ENCODE data around the gene PLEKHA5.
"Not testable (repeated sequence)": the region's sequence is repeated elsewhere in the genome, so short reads cannot be mapped to it uniquely, and the experiment has no call there.

Gene PLEKHA5, protein sequence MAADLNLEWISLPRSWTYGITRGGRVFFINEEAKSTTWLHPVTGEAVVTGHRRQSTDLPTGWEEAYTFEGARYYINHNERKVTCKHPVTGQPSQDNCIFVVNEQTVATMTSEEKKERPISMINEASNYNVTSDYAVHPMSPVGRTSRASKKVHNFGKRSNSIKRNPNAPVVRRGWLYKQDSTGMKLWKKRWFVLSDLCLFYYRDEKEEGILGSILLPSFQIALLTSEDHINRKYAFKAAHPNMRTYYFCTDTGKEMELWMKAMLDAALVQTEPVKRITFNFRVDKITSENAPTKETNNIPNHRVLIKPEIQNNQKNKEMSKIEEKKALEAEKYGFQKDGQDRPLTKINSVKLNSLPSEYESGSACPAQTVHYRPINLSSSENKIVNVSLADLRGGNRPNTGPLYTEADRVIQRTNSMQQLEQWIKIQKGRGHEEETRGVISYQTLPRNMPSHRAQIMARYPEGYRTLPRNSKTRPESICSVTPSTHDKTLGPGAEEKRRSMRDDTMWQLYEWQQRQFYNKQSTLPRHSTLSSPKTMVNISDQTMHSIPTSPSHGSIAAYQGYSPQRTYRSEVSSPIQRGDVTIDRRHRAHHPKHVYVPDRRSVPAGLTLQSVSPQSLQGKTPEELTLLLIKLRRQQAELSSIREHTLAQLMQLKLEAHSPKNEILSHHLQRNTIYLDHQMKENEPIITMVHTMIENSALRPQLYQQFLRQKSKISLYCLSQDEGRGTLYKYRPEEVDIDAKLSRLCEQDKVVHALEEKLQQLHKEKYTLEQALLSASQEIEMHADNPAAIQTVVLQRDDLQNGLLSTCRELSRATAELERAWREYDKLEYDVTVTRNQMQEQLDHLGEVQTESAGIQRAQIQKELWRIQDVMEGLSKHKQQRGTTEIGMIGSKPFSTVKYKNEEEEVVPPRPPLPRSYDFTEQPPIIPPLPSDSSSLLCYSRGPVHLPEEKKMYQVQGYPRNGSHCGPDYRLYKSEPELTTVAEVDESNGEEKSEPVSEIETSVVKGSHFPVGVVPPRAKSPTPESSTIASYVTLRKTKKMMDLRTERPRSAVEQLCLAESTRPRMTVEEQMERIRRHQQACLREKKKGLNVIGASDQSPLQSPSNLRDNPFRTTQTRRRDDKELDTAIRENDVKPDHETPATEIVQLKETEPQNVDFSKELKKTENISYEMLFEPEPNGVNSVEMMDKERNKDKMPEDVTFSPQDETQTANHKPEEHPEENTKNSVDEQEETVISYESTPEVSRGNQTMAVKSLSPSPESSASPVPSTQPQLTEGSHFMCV

DNA sequence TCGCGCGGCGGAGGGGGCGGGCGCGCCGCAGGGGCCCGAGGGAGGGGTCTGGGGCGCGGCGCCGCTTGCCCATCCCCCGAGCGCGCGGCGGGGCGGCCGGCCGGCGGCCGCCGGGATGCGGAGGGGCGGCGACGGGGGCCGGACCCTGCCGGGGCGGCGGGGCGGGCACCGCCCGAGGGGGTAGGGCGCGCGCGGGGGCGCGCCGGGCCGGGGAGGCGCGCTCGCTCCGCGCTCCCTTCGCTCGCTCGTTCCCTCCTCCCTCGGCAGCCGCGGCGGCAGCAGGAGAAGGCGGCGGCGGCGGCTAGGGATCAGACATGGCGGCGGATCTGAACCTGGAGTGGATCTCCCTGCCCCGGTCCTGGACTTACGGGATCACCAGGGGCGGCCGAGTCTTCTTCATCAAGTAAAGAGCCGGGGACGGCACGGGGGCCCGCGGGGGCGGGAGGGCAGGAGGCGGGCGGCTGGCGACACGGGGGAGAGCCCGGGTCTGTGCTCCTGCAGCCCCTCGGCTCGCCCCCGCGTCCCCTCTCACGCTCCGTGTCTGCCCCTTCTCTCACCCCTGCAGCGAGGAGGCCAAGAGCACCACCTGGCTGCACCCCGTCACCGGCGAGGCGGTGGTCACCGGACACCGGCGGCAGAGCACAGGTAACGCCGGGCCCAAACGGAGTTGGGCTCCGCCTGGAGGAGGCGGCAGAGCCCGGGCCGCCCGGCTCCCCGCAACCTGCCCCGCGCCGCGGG is at the start of gene PLEKHA5:
PLEKHA5 (plus strand) TSS at position 248 of the 738 bp plus-strand sequence; CDS start at position 315, 67 bp downstream.
- DNase-seq: no peak

DNA sequence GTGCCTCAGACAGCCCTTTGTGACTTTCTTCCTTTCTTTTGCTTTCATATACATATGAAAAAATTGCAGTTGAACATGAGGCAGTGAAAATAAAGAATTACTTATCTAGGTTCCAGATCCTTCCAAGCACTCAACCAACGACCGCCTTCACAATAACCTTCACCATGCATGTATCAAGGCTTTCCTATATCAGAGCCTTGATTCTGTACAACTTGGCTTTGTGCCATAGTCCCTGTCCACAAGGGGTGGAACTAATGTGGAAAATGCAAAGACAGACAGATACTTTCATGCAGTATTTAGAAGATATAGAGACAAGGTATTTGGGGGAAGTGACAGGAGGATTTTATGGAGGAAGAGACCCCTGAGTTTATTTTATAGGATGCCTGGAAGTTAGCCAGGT is 48.6 kb upstream of the PLEKHA5 start:
- no peak for DNase-seq

DNA sequence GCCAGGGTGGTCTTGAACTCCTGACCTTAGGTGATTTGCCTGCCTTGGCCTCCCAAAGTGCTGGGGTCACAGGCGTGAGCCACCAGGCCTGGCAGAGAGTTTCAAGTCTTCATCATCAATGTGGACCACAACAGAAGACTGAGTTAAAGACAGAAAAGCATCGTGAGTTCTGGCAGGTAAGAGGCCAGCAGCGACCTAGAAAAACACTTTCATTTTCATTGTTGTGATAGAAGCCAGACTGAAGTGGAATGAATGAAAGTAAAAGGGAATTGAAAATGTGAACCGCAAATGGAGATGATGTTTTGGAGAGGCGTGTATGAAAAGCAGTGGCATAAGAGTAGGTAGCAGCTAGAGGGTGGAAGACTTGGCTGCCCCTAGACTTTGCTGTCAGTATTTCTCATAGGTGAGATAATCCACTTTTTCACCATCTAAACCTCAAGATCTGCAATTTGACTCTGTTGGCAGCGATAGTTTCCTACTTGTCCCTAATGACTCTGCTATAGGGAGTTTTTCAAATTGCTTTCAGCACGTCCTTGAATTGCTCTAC is 47.1 kb upstream of the PLEKHA5 start:
- no peak for DNase-seq

DNA sequence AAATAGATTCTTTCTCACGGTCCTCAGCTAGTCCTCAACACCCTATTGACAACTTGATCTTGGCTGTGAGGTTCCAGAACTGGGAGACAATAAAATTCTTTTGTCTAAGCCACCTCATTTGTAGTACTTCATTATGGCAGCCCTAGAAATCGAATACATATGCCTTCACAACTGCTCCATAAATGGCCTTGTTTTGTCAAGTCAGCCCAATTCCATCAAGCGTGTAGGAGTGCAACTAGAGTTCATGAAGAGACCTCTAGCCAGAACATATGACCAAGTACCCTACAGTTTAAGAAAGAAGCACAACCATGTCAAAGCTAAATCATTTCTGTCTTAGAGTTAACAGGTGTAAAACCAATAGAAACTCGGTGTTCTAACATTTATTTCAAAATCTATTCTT is 45.0 kb upstream of the PLEKHA5 start:
- no peak for DNase-seq

DNA sequence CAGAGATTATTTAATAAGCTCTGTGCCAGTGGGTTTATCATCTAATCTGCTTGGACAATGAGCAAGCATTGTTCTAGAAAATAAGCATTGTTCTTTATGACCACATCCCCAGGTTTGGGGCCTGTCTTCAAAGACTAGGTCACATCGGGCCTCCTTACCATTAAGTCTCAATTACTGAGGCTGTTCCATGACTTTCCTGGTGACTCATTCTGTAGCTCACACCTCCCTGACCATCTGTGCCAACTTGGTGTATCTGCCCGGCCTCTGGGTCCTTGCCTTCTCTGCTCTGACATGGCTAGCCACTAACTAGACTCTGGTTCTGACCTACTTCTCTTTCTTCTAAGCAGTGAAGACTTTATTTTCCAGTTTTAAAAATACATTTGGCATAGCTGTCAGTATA is 44.4 kb upstream of the PLEKHA5 start:
- no peak for DNase-seq

DNA sequence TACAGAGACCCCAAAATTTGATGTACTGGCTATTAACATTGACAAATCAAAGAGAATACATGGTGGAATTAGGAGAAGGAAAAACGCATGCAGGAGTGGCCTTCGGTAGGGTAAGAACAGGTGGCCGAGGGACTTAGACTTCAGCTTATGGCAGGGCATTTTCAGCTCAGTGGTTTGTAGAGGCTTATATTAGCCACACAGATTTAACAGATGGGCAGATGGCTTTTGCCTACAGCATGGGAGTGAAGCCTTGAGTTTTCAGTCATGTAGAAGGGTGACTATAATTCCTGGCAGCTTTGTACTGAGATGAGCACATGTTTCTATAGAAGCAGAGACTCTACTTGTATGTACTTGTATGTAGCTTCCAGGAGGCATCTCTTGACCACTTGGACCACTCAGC is 40.9 kb upstream of the PLEKHA5 start:
- no peak for DNase-seq

DNA sequence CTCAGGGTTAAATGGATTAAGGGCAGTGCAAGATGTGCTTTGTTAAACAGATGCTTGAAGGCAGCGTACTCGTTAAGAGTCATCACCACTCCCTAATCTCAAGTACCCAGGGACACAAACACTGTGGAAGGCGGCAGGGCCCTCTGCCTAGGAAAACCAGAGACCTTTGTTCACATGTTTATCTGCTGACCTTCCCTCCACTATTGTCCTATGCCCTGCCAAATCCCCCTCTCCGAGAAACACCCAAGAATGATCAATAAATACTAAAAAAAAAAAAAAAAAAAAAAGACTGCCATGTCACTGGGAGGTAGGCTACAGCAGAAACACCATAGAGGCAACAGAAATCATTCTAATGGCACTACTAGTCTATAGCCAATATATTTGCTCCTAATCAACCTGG is 37.1 kb upstream of the PLEKHA5 start:
- not testable (repeated sequence) for DNase-seq

DNA sequence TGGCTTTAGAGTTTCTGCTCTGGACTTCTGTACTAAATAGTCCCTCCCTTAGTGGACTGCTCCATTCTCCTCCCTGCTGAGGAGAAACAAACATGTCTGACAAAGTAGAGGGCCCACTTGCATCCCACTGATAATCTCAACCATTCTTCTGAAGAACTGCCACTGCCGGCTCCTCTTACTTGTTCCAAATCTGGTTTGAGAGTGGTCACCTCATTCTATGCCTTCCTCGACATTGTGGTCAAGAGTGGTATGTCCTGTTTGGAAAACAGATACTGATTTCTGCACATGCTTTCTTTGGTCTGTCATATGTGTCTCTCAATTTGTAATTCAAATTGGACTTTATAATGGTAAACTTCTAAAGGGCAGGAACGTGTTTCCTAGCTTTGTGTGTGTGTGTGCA is 36.3 kb upstream of the PLEKHA5 start:
- no peak for DNase-seq

DNA sequence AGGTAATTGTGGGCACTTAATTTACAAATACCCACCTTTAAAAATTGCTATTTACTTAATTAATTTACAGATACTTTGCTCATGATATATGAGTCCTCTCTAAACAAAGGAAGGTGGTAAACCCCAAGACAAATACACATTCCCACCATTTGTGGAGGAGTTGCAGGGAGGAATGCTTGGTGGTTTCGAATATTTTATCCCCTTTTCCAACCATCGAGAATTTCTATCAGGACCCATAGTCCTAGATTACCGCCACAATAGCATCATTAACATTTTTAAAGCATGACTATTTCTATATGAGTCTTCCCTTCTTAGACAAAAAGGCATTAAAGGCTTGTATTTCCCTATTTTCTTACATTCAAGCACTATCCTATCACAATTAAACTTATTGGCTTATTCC is 34.2 kb upstream of the PLEKHA5 start:
- no peak for DNase-seq

DNA sequence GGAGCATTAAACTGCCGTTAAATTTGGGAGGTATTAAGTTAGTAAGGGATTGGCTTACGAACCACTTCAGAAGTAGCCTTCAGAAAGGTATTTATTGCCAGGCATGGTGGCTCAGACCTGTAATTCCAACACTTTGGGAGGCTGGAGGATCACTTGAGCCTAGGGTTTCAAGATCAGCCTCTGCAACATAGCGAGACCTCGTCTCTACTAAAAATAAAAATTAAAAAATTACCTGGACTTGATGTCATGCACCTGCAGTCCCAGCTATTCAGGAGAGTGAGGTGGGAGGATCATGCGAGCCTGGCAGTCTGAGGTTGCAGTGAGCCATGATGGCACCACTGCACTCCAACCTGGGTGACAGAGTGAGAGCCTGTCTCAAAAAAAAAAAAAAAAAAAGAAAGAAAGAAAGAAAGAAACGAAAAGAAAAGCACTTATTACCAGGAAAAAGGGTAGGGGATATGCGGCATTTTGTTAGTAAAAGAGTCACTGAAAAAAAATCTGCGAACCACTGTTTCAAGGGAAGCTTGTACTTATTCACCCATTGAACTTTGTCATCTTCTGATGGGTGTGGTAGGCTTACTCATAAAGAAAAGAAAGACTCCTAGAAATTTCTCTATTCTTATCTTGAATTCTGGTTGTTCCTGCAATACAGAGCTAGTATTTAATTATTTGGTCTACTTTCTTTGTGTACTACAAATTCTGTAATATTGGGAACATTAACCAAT is 33.6 kb upstream of the PLEKHA5 start:
- no peak for DNase-seq

DNA sequence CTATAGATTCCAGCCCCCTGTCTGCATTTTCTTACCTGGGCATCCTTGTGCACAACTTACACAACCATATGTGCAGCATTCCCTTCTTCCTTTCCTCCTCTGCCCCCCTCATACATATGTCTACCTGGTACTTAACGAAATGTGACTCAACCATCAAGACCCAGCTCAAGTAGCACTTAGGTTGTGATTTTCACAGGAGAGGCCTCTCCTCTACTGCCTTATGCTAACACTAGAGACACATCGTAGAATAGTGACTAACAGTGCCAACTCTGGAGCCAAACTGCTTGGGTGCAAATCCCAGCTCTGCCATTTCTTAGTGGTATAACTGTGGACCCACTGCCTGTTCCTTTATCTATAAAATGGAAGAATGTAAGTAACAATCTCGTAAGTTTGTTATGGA is 24.1 kb upstream of the PLEKHA5 start:
- no peak for DNase-seq

DNA sequence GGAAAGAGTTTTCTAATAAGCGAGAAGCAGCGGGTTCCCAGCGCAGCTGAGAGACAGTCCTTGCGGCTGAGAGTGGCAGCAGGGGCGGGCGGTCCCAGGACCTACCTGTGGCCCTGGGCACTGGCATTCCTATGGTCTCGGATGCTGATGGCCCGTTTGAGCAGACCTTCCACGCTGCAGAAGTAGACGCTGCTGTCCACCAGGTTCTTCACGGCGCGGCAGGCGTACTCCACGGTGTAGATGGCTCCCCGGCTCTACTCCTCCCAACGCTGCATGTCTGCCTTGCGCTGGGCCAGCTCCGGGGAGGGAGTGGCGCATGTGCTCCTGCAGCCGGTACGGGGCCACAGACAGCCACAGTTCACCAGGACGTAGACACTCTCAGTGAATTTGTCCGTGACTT is 21.8 kb upstream of the PLEKHA5 start:
- DNase-seq: no peak

DNA sequence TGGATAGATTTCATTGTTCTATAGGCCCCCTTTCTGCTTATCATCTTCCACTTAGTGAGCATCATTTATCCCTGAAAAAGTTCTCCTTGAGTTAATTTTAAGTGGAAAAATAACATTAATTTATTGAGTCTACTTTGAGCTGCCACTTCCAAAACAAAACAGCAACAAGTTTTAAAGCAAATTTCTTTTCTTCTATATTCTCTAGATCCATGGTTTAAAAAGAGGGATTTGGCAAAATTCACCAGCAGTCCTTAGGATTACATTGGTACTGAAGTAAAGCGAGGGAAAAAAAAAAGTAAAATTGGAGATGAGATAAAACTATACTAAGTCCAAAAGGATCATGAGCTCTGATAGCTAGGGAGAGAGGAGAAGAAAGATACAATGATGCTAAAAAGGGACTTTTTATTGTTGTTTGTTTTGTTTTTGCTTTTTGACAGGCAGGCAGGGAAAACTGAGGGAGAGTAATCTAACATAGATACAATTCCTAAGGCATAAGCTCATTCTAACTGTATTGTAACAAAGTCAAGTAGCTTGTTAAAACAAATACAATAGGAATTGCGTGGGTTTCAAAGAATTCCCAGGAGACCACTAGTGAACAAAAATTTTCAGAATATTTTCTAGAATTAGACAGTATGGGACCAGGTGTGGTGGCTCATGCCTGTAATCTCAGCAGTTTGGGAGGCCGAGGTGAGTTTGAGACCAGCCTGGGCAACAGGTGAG is 19.2 kb upstream of the PLEKHA5 start:
- no peak for DNase-seq

DNA sequence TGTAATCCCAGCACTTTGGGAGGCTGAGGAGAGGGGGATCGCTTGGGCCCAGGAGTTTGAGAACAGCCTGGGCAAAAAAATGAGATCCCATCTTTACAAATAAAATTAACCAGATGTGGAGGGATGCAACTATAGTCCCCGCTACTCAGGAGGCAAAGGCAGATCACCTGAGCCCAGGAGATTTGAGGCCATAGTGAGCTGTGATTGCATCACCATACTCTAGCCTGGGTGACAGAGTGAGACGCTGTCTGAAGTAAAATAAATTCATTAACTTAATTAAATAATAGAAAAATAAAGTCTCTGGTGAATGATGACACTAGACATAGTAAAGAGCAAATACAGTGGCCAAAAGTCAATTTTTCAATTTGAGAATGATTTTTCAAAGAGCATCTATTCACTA is 16.1 kb upstream of the PLEKHA5 start:
- DNase-seq: no peak

DNA sequence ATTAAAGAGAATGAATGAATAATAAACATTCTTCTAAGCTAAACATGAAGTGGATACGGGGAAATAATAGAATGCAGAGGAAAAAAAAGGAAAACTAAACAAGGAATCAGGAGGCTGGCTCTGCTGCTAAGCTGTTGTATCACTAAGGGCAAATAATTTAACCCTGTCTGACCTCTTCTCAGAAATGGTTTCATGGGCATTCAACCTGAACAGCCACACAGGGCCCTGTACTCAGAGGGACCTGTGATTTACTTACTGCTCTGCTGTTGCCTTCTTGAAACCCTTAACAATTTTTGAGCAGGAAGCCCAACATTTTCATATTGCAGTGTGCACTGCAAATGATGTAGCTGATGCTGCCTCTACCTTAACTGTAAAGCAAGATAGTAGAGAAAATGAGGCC is 14.2 kb upstream of the PLEKHA5 start:
- no peak for DNase-seq

DNA sequence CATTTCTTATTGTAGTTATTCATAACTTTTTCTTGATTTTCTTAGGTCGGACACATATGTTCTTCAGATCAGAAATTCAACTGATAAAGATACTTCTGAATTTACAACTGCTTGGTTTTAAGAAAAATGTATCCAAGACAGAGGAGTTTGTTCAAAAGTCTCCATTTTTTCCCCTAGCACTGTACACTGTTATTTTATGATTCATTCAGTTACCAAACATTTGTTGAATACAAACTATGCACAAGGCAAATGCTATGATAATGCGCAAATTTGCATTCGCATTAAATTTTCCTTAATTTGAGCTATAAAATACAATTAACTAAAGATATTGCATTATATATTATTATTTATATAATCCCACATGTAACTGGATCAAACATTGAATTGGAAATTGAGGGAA is 10.1 kb upstream of the PLEKHA5 start:
- DNase-seq: no peak

DNA sequence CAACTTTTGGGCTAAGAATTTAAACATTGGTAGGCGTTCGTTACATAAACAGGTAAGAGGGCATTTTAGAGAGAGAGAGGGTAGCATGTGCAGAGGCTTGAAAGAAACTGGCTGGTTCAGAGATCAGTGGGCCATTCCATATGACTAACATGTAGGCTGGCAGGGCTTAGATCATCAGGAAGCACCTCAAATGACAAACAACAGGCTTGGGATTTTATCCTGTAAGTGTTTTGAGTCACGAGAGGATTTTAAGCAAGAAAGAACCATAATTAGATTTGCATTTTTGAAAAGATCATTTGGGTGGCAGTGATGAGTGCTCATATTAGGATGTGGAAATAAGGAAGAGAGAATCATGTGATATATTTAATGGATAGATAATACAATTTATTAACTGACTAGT is 8.7 kb upstream of the PLEKHA5 start:
- DNase-seq: no peak

DNA sequence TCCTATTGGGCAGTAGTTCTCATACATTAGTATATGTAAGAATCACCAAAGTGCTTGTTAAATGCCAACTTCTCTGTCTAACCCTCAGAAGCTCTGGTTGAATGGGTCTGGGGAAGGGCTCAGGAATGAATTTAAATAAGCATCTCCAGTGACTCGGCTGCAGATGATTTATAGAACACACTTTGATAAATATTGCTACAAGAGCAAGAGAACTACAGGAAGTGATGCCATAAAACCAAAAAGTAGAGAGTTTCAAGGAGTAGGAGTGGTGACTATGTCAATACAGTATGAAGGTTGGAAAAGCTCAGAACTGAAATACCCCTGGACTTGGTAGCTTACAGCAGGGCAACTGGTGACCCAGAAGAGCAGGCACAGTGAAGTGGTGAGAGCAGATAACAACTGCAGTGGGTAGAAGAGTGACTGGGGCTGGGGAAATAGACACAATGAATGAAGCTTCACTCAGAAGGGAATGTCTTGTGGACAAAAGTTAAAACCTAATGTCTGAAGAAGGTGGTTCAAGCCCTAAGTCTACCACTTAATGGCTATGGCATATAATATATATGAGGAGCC is 8.0 kb upstream of the PLEKHA5 start:
- no peak for DNase-seq

DNA sequence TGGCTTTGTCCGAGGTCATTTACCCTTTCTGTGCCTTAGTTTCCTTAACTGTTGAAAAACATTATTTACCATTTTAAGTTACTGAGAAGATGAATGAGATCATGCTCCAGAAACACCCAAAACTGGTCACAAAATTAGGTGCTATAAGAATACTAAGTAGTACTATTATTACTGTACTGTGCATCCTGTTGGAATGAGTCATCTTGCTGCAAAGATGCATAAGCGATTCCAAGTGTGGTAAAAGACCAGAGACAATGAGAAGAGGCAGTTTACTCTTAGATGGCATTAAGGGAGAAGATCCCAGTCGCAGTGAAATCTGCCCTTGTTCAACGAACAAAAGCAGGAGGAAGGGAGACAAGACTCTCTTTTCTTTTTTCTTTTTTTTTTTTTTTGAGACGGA is 4.2 kb upstream of the PLEKHA5 start:
- no peak for DNase-seq

DNA sequence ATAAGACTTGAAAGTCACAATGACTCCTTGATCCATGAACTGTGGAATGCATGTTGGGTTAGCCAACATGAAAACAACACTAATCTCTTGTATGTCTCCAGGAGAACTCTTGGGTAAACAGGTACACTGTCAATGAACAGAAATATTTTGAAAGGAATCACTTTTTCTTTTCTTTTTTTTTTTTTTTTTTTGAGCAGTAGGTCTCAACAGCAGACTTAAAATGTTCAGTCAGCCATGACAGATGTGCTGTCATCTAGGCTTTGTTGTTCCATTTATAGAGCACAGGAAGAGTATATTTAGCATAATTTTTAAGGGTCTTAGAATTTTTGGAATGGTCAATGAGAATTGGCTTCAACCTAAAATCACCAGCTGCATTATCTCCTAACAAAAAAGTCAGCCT is 2.3 kb upstream of the PLEKHA5 start:
- DNase-seq: no peak

DNA sequence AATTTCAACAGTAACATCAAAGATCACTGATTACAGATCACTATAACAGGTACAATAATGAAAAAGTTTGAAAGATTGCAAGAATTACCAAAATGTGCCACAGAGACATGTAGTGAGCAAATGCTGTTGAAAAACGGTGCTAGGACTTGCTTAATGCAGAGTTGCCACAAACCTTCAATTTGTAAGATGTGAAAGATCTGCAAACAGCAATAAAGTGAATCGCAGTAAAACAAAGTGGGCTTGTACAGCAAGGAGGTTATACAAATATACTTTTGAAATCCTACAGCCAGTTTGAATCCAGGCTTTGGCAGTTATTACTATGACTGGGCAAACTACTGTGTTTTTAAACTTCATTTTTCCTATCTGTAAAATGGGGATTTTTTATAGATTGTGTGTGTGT is 1.0 kb upstream of the PLEKHA5 start:
- DNase-seq: no peak
